Stomach (tissue), 4 donors: ENCODE measurements around the gene ARL3.

Experiments
- POLR2A ChIP-seq, 4 donors: fragments of 450-650 bp; IDR thresholded peaks; one replicate each; pipeline ENCODE4 v1.6.1; 2016; ENCODE audit warnings: antibody characterized with exemption in 4 of 4, control low read depth in 2 of 4, mild to moderate bottlenecking in 1 of 4, moderate library complexity in 1 of 4
- TF ChIP-seq, protein P1 (sequence below), 7 experiments: fragments of 450-650 bp in 4 of 7; fragments of 200-600 bp in 3 of 7; sonication (generic) in 3 of 7; IDR thresholded peaks; one replicate each; pipeline ENCODE4 v1.5.1; 2016 to 2019; ENCODE audit warnings: antibody characterized with exemption in 7 of 7, control low read depth in 2 of 7, mild to moderate bottlenecking in 1 of 7

DNA sequence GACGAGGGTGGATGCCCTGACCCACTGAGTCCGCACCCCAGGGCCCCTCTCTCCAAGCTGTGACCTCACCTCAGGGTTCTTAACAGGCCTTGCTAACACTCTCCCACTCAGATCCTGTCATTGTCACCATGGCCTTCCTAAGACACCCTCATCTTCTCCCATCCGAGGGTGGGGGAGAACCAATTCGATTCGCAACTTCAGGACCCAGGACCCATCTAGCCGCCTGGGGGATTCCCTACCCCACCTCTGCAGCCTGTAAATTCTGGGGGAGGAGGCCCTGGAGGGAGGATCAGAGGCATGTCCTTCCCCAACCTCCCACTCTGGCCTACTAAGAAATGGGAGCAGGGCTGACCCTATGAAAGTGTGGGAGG lies 52.6 kb downstream of the ARL3 start:
- TF ChIP-seq POLR2A (IDR thresholded peaks at IDR 0.05), result no peak
- TF ChIP-seq, protein P1, sequence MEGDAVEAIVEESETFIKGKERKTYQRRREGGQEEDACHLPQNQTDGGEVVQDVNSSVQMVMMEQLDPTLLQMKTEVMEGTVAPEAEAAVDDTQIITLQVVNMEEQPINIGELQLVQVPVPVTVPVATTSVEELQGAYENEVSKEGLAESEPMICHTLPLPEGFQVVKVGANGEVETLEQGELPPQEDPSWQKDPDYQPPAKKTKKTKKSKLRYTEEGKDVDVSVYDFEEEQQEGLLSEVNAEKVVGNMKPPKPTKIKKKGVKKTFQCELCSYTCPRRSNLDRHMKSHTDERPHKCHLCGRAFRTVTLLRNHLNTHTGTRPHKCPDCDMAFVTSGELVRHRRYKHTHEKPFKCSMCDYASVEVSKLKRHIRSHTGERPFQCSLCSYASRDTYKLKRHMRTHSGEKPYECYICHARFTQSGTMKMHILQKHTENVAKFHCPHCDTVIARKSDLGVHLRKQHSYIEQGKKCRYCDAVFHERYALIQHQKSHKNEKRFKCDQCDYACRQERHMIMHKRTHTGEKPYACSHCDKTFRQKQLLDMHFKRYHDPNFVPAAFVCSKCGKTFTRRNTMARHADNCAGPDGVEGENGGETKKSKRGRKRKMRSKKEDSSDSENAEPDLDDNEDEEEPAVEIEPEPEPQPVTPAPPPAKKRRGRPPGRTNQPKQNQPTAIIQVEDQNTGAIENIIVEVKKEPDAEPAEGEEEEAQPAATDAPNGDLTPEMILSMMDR (IDR thresholded peaks at IDR 0.05), result no peak
